Activated CD8-positive, alpha-beta T cell treated with anti-CD3 and anti-CD28 coated beads, Interleukin-2, amount 10 ng/mL, durations not matched to agents 7 days and 5 days (primary cell): ENCODE data around the gene CXorf38. TPM values are rescaled to one million over a fixed set of nuclear protein-coding genes. Genes with fewer than 3 reads are reported as not detected.
"Not testable (repeated sequence)": the region's sequence is repeated elsewhere in the genome, so short reads cannot be mapped to it uniquely, and the experiment has no call there.

Source experiments
- ATAC-seq: fragments of 150-1000 bp; cut with Tn5 transposase; one replicate; pipeline ENCODE4 v1.10.0; 2021; ENCODE audit warnings: moderate library complexity
- CTCF ChIA-PET: fragments of 350-600 bp; sonication (Branson Sonifier 250); formaldehyde crosslinking; loops from one replicate; lab custom pipeline; 2021; ENCODE audit warnings: antibody characterized with exemption; lab: Charles Lee
- POLR2A ChIA-PET: fragments of 350-600 bp; sonication (Branson Sonifier 250); formaldehyde crosslinking; loops from one replicate; lab custom pipeline; 2021; ENCODE audit warnings: antibody characterized with exemption; lab: Charles Lee
- DNase-seq: peaks from one replicate; pipeline ENCODE4 v3.0.0-alpha.2; 2020
- H3K27ac Mint-ChIP-seq: one replicate; pipeline ENCODE4 v1.8.0; 2021; ENCODE audit warnings: mild to moderate bottlenecking, mixed read lengths
- H3K27me3 Mint-ChIP-seq: one replicate; pipeline ENCODE4 v1.8.0; 2021; ENCODE audit warnings: low read depth, mixed read lengths
- H3K36me3 Mint-ChIP-seq: one replicate; pipeline ENCODE4 v1.8.0; 2021; ENCODE audit warnings: low read depth, mixed read lengths
- H3K4me1 Mint-ChIP-seq: one replicate; pipeline ENCODE4 v1.8.0; 2021; ENCODE audit warnings: low read depth, mixed read lengths
- H3K4me3 Mint-ChIP-seq: one replicate; pipeline ENCODE4 v1.8.0; 2021; ENCODE audit warnings: mild to moderate bottlenecking, mixed read lengths
- H3K9me3 Mint-ChIP-seq: one replicate; pipeline ENCODE4 v1.8.0; 2022; ENCODE audit warnings: mixed read lengths; ENCODE audit not compliant: insufficient read depth
- total RNA-seq, 2 experiments: library from RNA; stranded (reverse); gene quantifications; one replicate each; pipeline ENCODE4 v1.2.3, GENCODE V29; 2021

Gene CXorf38
- total RNA-seq, 2 experiments from 2014 or later = 19.3 to 19.9 TPM

DNA sequence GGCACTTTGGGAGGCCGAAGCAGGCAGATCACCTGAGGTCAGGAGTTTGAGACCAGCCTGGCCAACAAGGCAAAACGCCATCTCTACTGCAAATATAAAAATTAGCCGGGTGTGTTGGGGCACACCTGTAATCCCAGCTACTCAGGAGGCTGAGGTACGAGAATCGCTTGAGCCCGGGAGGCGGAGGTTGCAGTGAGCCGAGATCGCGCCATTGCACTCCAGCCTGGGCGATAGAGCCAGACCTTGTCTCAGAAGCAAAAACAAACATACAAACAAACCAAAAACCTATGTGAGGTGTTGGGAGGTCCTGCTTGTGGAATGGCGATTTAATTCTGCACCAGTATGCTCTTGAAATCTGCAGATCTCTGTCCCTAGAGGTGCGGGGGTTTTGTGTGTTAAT is 65.2 kb downstream of the CXorf38 start:
- H3K4me3 Mint-ChIP-seq = peak overlapping the region; percentile 76
- DNase-seq, H3K27ac Mint-ChIP-seq, H3K27me3 Mint-ChIP-seq, ATAC-seq, H3K9me3 Mint-ChIP-seq, CTCF ChIA-PET, H3K36me3 Mint-ChIP-seq: not testable (repeated sequence)
- peaks cover 29% of the 10 kb centered on the region for H3K4me1 Mint-ChIP-seq
- POLR2A ChIA-PET = interaction anchor here (0.9 to 2.0 kb wide), 2 partner anchors 12 to 64 kb away, joined by 6 to 7 read pairs; no protein-coding TSS in a partner anchor

DNA sequence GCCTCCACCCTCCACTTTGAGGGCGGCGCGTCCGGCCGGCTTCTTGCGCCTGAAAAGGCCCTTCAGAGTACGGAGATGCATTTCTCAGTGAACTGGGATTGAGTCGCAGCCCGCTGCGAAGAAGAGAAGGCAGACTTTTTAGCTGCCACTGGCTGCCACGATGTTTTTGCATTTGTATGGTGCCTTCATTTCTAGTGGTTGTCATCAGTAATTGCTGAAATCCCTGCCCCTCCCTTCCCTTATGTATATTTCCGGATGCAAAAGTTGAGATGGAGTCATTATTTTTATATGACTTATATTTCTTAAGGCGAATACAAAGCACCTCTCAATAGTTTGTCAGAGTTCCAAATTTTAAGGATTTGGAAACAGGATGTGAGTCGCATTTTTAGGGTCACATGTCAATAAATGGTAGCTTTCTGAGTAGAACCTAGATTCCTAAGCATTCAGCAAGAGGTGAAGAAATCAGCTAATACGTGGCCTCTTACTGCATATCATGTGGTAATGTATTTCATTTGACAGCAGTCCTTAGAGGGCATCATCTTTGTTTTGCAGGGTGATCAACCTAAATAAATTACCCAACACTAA is 65.9 kb downstream of the CXorf38 start:
- POLR2A ChIA-PET = interaction anchor here (0.9 to 2.0 kb wide), 5 partner anchors 8 to 154 kb away, joined by 3 to 7 read pairs (median 6); no protein-coding TSS in a partner anchor
- CTCF ChIA-PET = interaction anchor here (0.9 to 1.2 kb wide), 2 partner anchors 43 to 212 kb away, joined by 3 read pairs; no protein-coding TSS in a partner anchor
- peak overlapping the region; percentile 76 for H3K4me3 Mint-ChIP-seq
- H3K4me1 Mint-ChIP-seq = peaks cover 29% of the 10 kb centered on the region
- peak overlapping the region; percentile 83 for H3K27ac Mint-ChIP-seq
- peaks cover 2% of the 10 kb centered on the region for H3K36me3 Mint-ChIP-seq
- DNase-seq (peak; percentile 32), ATAC-seq (peak; percentile 8)
- no peaks in the 10 kb centered on the region for H3K9me3 Mint-ChIP-seq
- H3K27me3 Mint-ChIP-seq = no peaks in the 10 kb centered on the region

GRCh38 chrX:40580537-40581335 is 66.6 kb downstream of the CXorf38 start, which contains the start of gene ATP6AP2:
Gene ATP6AP2, plus strand, starts transcription at chrX:40580970. Its CDS starts 96 bp downstream, at chrX:40581066.
- Mint-ChIP-seq H3K27me3 (no peaks in the 10 kb centered on the region), H3K4me1 (peaks cover 25% of the 10 kb centered on the region), H3K27ac (peak within 1 kb of the TSS; percentile 91), H3K36me3 (peaks cover 2% of the 10 kb centered on the region), H3K4me3 (peak within 1 kb of the TSS; percentile 84), H3K9me3 (no peaks in the 10 kb centered on the region)
- ChIA-PET POLR2A (interaction anchor here (0.9 to 2.0 kb wide), 5 partner anchors 9 to 155 kb away, joined by 3 to 7 read pairs (median 6); no protein-coding TSS in a partner anchor), CTCF (interaction anchor here (0.8 to 1.2 kb wide), 4 partner anchors 15 to 213 kb away, joined by 3 read pairs; no protein-coding TSS in a partner anchor)
- ATAC-seq (peak; percentile 96), DNase-seq (peak; percentile 94)

GRCh38 chrX:40579900-40580536 is 67.3 kb downstream of the CXorf38 start:
- peak overlapping the region; percentile 91 for H3K27ac Mint-ChIP-seq
- H3K9me3 Mint-ChIP-seq = no peaks in the 10 kb centered on the region
- ATAC-seq = no peak
- no peaks in the 10 kb centered on the region for H3K27me3 Mint-ChIP-seq
- peak overlapping the region; percentile 84 for H3K4me3 Mint-ChIP-seq
- POLR2A ChIA-PET = interaction anchor here (1.5 to 2.0 kb wide), 2 partner anchors 9 to 63 kb away, joined by 6 to 7 read pairs; no protein-coding TSS in a partner anchor
- peaks cover 22% of the 10 kb centered on the region for H3K4me1 Mint-ChIP-seq
- no peak for DNase-seq
- no peaks in the 10 kb centered on the region for H3K36me3 Mint-ChIP-seq
- CTCF ChIA-PET = interaction anchor here (0.8 kb wide), 2 partner anchors 15 to 36 kb away, joined by 3 read pairs; no protein-coding TSS in a partner anchor

DNA sequence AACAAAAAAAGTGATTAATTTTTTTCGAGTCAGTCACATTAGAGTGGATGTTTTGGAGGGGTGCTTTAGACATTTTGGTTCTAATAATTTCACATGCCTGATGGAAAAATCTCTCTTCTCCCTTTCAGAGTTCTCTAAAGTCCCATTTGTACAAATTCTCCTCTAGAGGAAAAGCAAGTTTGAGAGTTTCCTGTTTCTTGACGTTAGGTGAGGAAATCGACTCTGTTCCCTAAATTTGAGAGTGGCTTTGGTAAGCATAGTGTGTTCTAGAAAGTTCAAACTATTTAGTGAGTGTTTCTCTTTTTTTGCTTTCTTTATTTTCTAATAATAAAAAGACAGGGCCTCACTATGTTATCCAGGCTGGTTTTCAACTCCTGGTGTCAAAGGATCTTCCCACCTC is 68.2 kb downstream of the CXorf38 start:
- no peak for ATAC-seq
- H3K9me3 Mint-ChIP-seq = no peaks in the 10 kb centered on the region
- CTCF ChIA-PET = no interaction called here
- H3K4me3 Mint-ChIP-seq = no peak overlapping the region
- H3K36me3 Mint-ChIP-seq = no peaks in the 10 kb centered on the region
- H3K27me3 Mint-ChIP-seq = no peaks in the 10 kb centered on the region
- no peak for DNase-seq
- POLR2A ChIA-PET = no interaction called here
- peaks cover 22% of the 10 kb centered on the region for H3K4me1 Mint-ChIP-seq
- no peak overlapping the region for H3K27ac Mint-ChIP-seq

DNA sequence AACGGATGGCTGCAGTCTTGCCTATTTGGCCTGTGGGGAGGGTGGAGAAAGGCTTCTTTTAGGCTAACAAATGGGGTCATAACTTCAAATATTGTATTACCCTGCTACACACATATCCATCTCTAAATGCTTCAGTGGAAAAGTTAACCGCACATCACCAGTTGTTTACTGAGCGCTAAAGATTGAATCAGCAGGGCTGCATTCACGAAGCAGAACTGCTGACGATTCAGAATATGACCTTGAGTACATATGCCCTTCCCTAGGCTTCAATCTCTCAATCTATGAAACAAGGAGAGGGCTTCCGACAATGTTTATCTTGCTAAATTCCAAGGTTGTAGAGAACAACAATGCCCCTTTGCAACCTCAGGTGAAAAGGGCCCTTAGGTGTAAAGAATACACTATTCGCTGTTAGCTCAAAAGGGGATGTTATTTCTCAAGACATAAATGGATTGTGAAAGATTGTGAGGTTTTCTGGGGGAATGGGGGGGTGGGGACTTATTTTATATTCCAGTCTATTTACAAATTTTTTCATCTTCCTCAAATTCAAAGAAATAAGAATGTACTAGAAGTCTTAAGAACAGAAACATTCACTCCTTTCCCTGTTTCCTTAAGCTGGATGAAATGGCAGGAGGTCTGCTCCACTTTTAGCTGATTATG is 69.2 kb downstream of the CXorf38 start:
- no peaks in the 10 kb centered on the region for H3K9me3 Mint-ChIP-seq
- no peak overlapping the region for H3K27ac Mint-ChIP-seq
- peaks cover 19% of the 10 kb centered on the region for H3K4me1 Mint-ChIP-seq
- DNase-seq (no peak), ATAC-seq (no peak)
- no peaks in the 10 kb centered on the region for H3K27me3 Mint-ChIP-seq
- ChIA-PET CTCF (no interaction called here), POLR2A (no interaction called here)
- no peaks in the 10 kb centered on the region for H3K36me3 Mint-ChIP-seq
- no peak overlapping the region for H3K4me3 Mint-ChIP-seq

Other genes with a start within 250 kb of the CXorf38 start
- gene ATP6AP2, start 66.6 kb downstream of the CXorf38 start, total RNA-seq = 10 to 100 TPM; 62.8 to 63.9 TPM
- not detected for gene MPC1L, start 24.1 kb downstream of the CXorf38 start, total RNA-seq
- gene MED14, start 88.0 kb upstream of the CXorf38 start, total RNA-seq = 10 to 100 TPM; 40.8 to 41.3 TPM